Measurements from ENCODE around the gene MALSU1. TPM values are rescaled to one million over a fixed set of nuclear protein-coding genes. Genes with fewer than 3 reads are reported as not detected.

The MALSU1 gene
- total RNA-seq, 1 donor from 2014 or later = 43.3 TPM

GRCh38 chr7:23294549-23295400 is 4.4 kb upstream of the MALSU1 start:
- Mint-ChIP-seq H3K4me1 (peaks cover 19% of the 10 kb centered on the region), H3K4me3 (no peak overlapping the region), H3K9me3 (no peaks in the 10 kb centered on the region), H3K36me3 (no peaks in the 10 kb centered on the region), H3K27ac (no peak overlapping the region), H3K27me3 (ENCODE audit: low read depth) (no peaks in the 10 kb centered on the region)
- no peak for TF ChIP-seq CTCF (IDR thresholded peaks at IDR 0.05; ENCODE audit: unreplicated experiment)
- no peak for DNase-seq (ENCODE audit: low spot score in 2 of 2, unreplicated experiment in 2 of 2)

GRCh38 chr7:23295401-23295697 is 3.8 kb upstream of the MALSU1 start:
- Mint-ChIP-seq H3K4me1 (peaks cover 25% of the 10 kb centered on the region), H3K27me3 (ENCODE audit: low read depth) (no peaks in the 10 kb centered on the region), H3K9me3 (no peaks in the 10 kb centered on the region), H3K36me3 (no peaks in the 10 kb centered on the region), H3K4me3 (no peak overlapping the region), H3K27ac (no peak overlapping the region)
- no peak for TF ChIP-seq CTCF (IDR thresholded peaks at IDR 0.05; ENCODE audit: unreplicated experiment)
- DNase-seq (ENCODE audit: low spot score in 2 of 2, unreplicated experiment in 2 of 2) = no peak

- H3K36me3 Mint-ChIP-seq = peaks cover 10% of the 10 kb centered on the region
- no peaks in the 10 kb centered on the region for H3K27me3 Mint-ChIP-seq (ENCODE audit: low read depth)
- H3K4me1 Mint-ChIP-seq = peaks cover 34% of the 10 kb centered on the region
- TF ChIP-seq CTCF (IDR thresholded peaks at IDR 0.05; ENCODE audit: unreplicated experiment) = no peak
- H3K9me3 Mint-ChIP-seq = no peaks in the 10 kb centered on the region
- peak overlapping the region; percentile 89 for H3K4me3 Mint-ChIP-seq
- peak overlapping the region; percentile 99 for H3K27ac Mint-ChIP-seq
- DNase-seq (ENCODE audit: low spot score in 2 of 2, unreplicated experiment in 2 of 2) = no peak
Measured at GRCh38 chr7:23298141-23298881, 828 bp upstream of the MALSU1 start.

GRCh38 chr7:23299770-23300300 is 696 bp downstream of the MALSU1 start:
- Mint-ChIP-seq H3K27ac (peak overlapping the region; percentile 99), H3K4me1 (peaks cover 34% of the 10 kb centered on the region), H3K4me3 (peak overlapping the region; percentile 89), H3K9me3 (peaks cover 2% of the 10 kb centered on the region), H3K27me3 (ENCODE audit: low read depth) (no peaks in the 10 kb centered on the region), H3K36me3 (peaks cover 18% of the 10 kb centered on the region)
- no peak for TF ChIP-seq CTCF (IDR thresholded peaks at IDR 0.05; ENCODE audit: unreplicated experiment)
- no peak for DNase-seq (ENCODE audit: low spot score in 2 of 2, unreplicated experiment in 2 of 2)

GRCh38 chr7:23306936-23307521 is 7.9 kb downstream of the MALSU1 start:
- H3K36me3 Mint-ChIP-seq = peaks cover 55% of the 10 kb centered on the region
- DNase-seq (ENCODE audit: low spot score in 2 of 2, unreplicated experiment in 2 of 2) = no peak
- peaks cover 6% of the 10 kb centered on the region for H3K4me1 Mint-ChIP-seq
- no peak overlapping the region for H3K4me3 Mint-ChIP-seq
- peak overlapping the region; percentile 44 for H3K27ac Mint-ChIP-seq
- peaks cover 4% of the 10 kb centered on the region for H3K9me3 Mint-ChIP-seq
- no peak for TF ChIP-seq CTCF (IDR thresholded peaks at IDR 0.05; ENCODE audit: unreplicated experiment)
- no peaks in the 10 kb centered on the region for H3K27me3 Mint-ChIP-seq (ENCODE audit: low read depth)

All from mesothelial cell of epicardium (in vitro differentiated cells).